ENCODE data around the gene TNK2.

DNA sequence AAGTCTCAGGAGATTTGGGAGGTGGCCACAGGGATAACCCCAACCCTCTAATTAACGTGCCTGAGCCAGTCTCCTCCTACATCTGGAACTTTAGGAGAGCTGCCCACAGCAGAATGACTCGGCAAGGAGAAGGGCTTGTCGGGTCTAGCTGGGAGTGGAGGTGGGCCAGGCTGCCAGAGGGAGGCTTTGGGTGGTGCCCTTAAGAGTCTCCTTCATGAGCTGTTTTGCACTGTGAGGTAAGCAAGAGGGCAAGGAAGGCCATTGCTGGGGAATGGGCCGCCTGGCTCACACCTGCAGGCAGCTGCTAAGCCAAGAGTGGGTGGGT, 3.6 kb upstream of the TNK2 start:
- TF ChIP-seq CTCF (IDR thresholded peaks at IDR 0.05) (no peak), POLR2A (IDR thresholded peaks at IDR 0.05) (no peak)
